ENCODE measurements around the gene ZNF273.

The ZNF273 gene

GRCh38 chr7:64877714-64878610, 25.1 kb upstream of the ZNF273 start:
- no peak for DNase-seq (ENCODE audit: low spot score)

DNA sequence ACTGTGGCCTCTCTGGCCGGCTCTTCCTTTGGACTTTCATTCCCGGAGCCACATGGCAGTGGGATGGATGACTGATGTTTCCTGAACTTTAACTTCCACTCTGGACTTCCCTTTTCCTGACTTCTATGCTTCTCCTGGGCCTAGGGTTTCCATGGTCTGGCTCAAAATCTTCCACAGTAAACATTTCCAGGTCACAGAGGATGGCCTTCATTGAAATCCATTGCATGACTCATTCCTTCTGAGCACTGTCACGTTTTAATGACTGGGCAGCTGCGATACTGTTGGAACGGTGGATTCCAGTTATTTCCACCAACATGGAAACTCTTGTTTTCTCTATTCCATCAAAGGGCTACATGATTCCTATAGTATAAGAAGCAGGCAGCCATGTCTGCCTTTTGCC, 24.4 kb upstream of the ZNF273 start:
- DNase-seq (ENCODE audit: low spot score): no peak

GRCh38 chr7:64879086-64879730, 23.9 kb upstream of the ZNF273 start:
- no peak for DNase-seq (ENCODE audit: low spot score)

DNA sequence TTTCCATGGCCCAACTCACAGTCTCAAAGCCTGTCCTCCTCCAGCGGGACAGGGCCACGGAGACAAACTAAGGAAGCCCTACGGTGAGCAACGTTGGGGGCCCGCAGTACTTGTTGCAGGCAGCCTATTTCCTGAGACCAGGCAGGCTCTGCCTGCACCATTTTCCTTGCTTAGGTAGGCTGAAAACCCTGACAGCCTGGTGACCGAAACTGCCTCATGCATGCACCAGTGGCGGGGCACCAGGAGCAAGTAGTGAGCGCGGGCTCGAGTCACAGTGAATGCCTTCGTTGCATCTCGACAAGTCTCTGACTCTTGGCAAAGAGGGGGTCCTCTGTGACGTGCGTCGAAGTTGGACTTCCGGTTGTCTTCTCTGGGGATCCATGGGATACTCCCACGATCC, 23.3 kb upstream of the ZNF273 start:
- no peak for DNase-seq (ENCODE audit: low spot score)

DNA sequence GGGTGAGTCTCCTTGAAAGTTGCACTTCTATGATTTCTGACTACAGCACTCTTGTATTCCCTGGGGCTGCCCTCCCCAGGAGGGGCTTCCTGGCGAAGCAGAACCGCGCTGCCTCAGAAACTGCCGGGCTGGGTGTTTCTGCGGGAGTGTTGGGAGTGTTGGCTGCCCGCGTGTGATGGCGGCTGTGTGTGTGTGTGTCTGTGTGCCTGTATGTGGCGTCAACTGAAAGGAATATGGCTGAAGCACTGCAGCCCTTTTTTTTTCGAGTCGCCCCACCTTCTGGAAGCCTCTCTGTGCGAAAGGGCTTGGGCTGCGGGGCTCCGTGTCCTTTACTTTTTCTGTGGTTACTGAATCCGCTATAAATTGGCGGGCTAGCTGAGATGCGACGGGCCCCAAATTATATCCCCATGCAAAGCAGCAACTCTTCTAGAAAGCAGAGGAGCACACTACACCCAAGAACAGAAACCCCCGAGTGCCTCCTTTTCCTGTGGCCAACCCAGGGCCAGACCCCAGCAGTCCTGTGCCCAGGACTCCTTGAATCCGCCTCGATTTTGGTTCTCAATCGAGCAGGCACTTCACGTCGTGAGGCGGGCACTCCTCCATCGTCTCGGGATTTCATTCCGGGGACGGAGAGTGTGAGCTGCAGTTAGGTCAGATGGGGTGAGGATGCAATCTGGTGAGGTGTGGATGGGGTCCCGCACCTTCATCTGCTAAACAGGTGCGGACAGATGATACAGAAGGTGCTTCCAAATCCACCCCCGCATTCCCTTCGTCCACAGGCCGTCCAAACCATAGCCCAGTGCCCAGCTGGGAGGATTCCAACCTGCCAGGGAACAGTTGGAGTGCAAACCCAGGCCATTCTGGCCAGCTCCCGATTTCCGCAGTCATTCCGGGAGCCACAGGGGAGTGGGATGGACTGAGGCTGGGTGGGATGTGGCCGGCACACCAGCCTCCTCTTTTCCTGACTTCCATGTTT, 22.5 kb upstream of the ZNF273 start:
- DNase-seq (ENCODE audit: low spot score): no peak

- no peak for DNase-seq (ENCODE audit: low spot score)
Observed at GRCh38 chr7:64881461-64882287, 21.4 kb upstream of the ZNF273 start.

GRCh38 chr7:64882341-64883112, 20.5 kb upstream of the ZNF273 start:
- DNase-seq (ENCODE audit: low spot score): peak; percentile 79

DNA sequence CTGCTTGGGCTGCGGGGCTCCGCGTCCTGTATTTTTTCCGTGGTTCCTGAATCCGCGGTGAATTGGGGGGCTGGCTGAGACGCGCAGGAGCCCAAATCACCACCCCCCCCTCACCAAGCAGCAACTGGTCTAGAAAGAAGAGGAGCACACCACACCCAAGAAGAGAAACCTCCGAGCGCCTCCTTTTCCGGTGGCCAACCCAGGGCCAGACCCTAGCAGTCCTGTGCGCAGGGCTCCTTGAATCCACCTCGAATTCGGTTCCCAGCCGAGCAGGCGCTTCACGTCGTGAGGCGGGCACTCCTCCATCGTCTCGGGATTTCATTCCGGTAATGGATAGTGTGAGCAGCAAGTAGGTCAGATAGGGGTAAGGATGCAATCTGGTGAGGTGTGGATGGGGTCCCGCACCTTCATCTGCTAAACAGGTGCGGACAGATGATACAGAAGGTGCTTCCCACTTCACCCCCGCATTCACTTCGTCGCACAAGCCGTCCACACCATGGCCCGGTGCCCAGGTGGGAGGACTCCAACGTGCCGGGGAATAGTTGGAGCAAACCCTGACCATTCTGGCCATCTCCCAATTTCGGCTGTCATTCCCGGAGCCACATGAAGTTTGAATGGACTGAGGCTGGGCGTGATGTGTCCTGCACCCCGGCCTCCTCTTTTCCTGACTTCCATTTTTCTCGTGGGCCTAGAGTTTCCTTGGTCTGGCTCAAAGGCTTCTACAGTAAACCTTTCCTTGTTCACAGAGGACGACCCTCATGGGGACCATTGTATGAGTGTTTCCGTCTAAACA, 19.8 kb upstream of the ZNF273 start:
- no peak for DNase-seq (ENCODE audit: low spot score)

GRCh38 chr7:64884085-64884912, 18.8 kb upstream of the ZNF273 start:
- DNase-seq (ENCODE audit: low spot score): no peak

DNA sequence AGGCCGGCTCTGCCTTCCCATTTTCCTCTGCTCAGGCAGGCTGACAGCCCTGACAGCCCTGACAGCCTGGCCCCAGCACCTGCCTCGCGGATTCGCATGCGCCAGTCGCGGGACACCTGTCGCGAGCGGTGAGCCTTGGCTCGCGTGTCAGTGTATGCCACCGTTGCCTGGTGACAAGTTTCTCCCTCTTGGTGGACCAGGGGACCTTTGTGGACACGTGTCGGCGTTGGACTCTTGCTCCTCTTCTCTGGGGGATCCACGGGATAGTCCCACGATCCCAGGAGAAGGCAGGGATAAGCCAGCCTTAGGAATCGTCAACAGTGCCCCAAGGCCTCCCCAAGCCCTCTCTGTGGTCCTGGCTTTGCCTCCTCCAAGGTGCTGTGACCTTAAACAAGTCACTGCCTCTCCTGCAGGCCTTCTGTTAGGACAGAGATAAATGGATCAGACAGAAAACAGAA, 18.1 kb upstream of the ZNF273 start:
- DNase-seq (ENCODE audit: low spot score): no peak

- no peak for DNase-seq (ENCODE audit: low spot score)
Observed at GRCh38 chr7:64885520-64886240, 17.4 kb upstream of the ZNF273 start.

DNA sequence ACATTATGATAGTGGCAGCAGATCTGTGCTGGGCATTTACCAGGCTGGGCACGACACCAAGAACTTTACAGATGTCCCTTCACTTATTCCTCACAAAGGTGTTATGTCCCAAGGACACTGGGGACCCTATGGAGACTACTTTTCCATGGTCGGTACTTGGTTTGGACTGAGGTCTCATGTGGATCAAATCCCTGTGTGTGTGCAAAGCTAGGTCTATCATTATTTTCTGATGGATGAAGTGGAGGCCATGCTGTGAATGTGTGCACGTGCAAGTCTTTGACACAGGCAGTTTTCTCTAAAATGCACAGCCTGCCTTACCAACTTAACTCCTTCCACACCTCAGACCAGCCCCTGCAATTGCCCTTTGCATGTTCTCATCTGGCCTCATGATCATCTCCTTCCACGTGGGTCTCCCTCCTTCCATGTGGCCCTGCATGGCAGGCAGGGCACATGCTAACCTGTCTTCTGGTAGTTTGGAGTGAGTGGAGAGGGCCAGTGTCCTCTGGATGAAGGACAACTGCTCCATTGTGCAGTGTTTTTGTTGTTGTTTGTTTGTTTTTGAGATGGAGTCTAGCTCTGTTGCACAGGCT, 16.0 kb upstream of the ZNF273 start:
- no peak for DNase-seq (ENCODE audit: low spot score)

GRCh38 chr7:64887756-64888508, 15.1 kb upstream of the ZNF273 start:
- DNase-seq (ENCODE audit: low spot score): peak; percentile 62

GRCh38 chr7:64888561-64888900, 14.5 kb upstream of the ZNF273 start:
- no peak for DNase-seq (ENCODE audit: low spot score)

- DNase-seq (ENCODE audit: low spot score): no peak
Observed at GRCh38 chr7:64888901-64889685, 14.0 kb upstream of the ZNF273 start.

DNA sequence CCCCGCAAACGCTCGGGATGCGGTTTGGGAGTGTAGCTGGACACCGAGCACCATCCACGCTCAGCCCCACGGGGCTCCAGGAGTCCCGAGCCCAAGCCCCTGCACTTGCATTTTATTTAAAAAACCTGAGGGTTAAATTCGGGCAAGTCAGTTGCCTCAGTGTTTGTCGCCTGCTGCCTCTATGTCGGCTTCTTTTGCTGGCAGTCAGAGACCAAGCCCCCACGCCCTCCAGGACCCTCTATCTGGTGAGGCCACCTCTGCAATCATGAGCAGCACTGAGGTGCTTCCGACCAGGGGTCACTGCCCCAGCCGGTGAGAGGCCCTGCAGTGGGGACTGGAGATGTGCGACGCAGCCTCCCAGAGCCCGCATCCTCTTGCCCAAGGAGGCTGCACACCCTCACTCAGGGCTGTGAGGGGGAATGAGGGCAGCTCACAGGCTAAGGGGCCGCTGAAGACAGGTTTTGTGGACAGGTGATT, 13.3 kb upstream of the ZNF273 start:
- DNase-seq (ENCODE audit: low spot score): no peak

Measured in NAMALWA (cell line).